Limb (tissue), 2 donors: ENCODE measurements around the gene MRTFA.
"Not testable (repeated sequence)": the region's sequence is repeated elsewhere in the genome, so short reads cannot be mapped to it uniquely, and the experiment has no call there.

ENCODE experiments used
- DNase-seq, 2 donors: peaks; one replicate each; pipeline ENCODE4 v3.0.0-alpha.2; 2016; ENCODE audit errors: extremely low spot score in 2 of 2

Gene MRTFA

GRCh38 chr22:40597526-40598430 lies 38.7 kb downstream of the MRTFA start:
- peak in 1 of 2 donors; percentile 45 for DNase-seq

- DNase-seq: no peak
Observed at GRCh38 chr22:40595497-40596234, 40.9 kb downstream of the MRTFA start.

- DNase-seq: no peak
Observed at GRCh38 chr22:40594924-40595323, 41.6 kb downstream of the MRTFA start.

- DNase-seq: no peak
Observed at GRCh38 chr22:40594346-40594745, 42.2 kb downstream of the MRTFA start.

GRCh38 chr22:40593460-40594273 lies 42.9 kb downstream of the MRTFA start:
- DNase-seq: no peak

GRCh38 chr22:40592352-40593113 lies 44.0 kb downstream of the MRTFA start:
- no peak for DNase-seq

GRCh38 chr22:40588726-40589125 lies 47.8 kb downstream of the MRTFA start:
- DNase-seq: no peak

- no peak for DNase-seq
Observed at GRCh38 chr22:40586781-40587180, 49.7 kb downstream of the MRTFA start.

GRCh38 chr22:40585310-40585751 lies 51.2 kb downstream of the MRTFA start:
- no peak for DNase-seq

- not testable (repeated sequence) for DNase-seq
Observed at GRCh38 chr22:40584766-40585165, 51.8 kb downstream of the MRTFA start.

- no peak for DNase-seq
Observed at GRCh38 chr22:40583053-40583741, 53.3 kb downstream of the MRTFA start.

GRCh38 chr22:40582063-40582462 lies 54.5 kb downstream of the MRTFA start:
- DNase-seq: no peak

GRCh38 chr22:40580631-40581030 lies 55.9 kb downstream of the MRTFA start:
- DNase-seq: no peak

- no peak for DNase-seq
Observed at GRCh38 chr22:40578171-40578570, 58.3 kb downstream of the MRTFA start.

- no peak for DNase-seq
Observed at GRCh38 chr22:40572976-40573375, 63.5 kb downstream of the MRTFA start.

- no peak for DNase-seq
Observed at GRCh38 chr22:40571887-40572286, 64.6 kb downstream of the MRTFA start.

- DNase-seq: no peak
Observed at GRCh38 chr22:40567626-40568328, 68.7 kb downstream of the MRTFA start.

GRCh38 chr22:40567106-40567505 lies 69.4 kb downstream of the MRTFA start:
- no peak for DNase-seq

- DNase-seq: no peak
Observed at GRCh38 chr22:40560994-40561515, 75.5 kb downstream of the MRTFA start.
